Measurements from ENCODE around the gene TMEM186.
"Not testable (repeated sequence)": the region's sequence is repeated elsewhere in the genome, so short reads cannot be mapped to it uniquely, and the experiment has no call there.

TMEM186 gene

GRCh38 chr16:8812162-8812843 is 14.9 kb upstream of the TMEM186 start:
- no peak for DNase-seq (ENCODE audit: low read depth)

- no peak for DNase-seq (ENCODE audit: low read depth)
Measured at GRCh38 chr16:8808613-8809353, 11.3 kb upstream of the TMEM186 start.

DNA sequence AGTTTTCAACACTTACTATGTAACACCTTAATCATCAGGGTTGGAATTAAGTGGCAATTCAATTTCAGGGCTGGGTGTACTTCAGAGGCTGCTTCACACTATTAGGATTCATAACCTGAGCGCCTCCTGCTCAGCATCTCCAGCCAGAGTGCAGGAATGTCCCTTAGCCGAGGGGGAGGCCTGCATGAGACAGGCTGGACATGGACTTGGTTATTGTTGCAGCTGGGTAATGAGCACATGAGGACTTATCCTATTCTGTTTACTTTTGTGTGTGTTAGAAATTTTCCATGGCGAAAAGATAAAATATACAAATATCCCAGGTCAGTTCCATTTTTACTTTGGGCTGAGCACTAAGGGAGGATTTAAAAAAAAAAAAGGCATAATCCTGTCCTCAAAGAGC is 10.6 kb upstream of the TMEM186 start:
- no peak for DNase-seq (ENCODE audit: low read depth)

- DNase-seq (ENCODE audit: low read depth) = no peak
Measured at GRCh38 chr16:8807189-8807588, 9.8 kb upstream of the TMEM186 start.

GRCh38 chr16:8806272-8806983 is 9.0 kb upstream of the TMEM186 start:
- DNase-seq (ENCODE audit: low read depth) = no peak

DNA sequence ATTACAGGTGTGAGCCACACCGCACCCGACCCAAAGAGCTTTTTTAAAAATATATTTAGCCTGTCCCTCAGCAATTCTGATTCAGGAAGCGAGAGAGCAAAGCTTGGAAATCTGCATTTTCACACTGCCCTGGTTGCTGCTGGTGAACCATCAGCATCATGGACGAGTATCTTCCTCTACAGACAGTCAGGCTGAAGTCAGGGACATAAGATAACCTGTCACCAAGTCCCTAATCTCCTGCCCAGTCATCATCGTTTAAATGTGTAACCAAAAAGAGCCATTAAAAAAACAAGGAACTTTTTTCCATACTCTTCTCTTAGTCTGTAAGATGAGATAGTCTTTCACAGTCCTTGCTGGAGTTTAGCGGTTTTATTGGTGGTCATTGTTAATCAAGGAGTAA is 6.9 kb upstream of the TMEM186 start:
- no peak for DNase-seq (ENCODE audit: low read depth)

- not testable (repeated sequence) for DNase-seq (ENCODE audit: low read depth)
Measured at GRCh38 chr16:8803733-8804132, 6.3 kb upstream of the TMEM186 start.

GRCh38 chr16:8801701-8802100 is 4.3 kb upstream of the TMEM186 start:
- no peak for DNase-seq (ENCODE audit: low read depth)

DNA sequence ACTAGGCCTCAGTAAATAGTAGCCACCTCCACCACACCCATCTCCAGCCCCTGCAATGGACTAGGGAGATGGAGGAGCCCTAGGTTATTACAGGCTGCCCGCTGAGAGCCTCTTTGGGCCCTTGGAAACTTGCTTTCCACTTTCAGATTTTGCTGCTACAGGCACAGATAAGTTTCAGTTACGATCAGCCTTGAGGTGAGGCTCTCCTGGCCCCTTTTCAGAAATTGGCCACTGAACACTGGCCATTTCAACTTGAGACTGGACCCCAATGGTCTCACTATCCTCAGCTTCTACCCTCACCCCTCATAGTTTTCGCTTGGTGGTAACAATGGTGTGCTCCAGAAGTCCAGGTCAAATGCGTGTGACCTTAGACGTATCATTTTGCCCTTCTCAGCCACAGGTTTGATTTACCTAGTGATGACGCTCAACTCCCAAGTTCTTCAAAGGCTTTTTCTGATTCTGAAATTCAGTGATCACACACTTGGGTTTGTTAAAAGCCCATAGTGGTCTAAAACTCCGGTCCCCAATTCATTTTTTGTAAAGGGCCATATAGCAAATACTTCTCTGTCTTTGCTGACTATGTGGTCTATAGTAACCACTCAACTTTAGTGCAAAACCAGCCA is 1.2 kb upstream of the TMEM186 start:
- DNase-seq (ENCODE audit: low read depth) = no peak

GRCh38 chr16:8798174-8798527 is 712 bp upstream of the TMEM186 start:
- no peak for DNase-seq (ENCODE audit: low read depth)

DNA sequence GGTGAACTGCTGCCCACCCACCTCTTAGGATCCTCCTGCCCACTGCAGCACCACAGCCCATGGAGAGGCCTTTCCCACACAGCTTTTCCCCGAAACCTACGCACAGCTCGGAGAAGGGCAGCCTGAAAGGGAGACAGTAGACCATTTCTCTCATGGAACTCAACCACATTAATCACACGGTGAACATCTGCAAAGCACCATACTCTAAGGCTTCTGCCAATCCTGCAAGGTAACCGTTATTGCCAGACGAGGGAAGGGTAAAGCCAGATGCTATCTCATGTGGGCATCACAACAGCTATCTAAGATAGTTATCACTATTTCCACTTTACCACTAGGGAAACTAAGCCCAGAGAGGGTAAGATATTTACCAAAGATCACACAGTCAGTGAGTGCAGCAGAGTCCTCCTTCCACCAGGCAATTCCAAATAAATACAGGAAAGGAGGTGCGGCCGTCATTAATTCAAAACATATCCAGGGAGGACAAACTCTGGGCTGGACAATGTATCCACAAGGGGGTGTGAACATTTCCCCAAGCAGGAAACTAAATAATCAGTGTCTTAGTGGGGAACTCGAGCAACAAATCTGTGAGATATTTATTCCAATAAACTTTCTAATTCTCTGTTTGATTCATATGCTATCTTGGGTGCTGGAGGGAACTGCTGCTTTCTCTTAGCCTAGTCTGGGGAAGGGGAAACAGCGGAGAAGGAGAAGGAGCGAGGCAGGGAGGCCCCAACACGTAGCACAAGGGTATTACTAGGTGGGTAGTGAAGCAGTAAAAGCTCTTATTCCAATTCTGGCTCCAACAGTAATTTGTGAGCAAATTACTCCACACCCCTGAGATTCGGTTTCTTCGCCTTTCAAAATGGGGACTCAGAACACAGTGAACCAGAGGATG is 723 bp downstream of the TMEM186 start:
- DNase-seq (ENCODE audit: low read depth) = no peak

GRCh38 chr16:8795818-8796217 is 1.6 kb downstream of the TMEM186 start:
- no peak for DNase-seq (ENCODE audit: low read depth)

GRCh38 chr16:8795091-8795490 is 2.3 kb downstream of the TMEM186 start:
- DNase-seq (ENCODE audit: low read depth) = no peak

DNA sequence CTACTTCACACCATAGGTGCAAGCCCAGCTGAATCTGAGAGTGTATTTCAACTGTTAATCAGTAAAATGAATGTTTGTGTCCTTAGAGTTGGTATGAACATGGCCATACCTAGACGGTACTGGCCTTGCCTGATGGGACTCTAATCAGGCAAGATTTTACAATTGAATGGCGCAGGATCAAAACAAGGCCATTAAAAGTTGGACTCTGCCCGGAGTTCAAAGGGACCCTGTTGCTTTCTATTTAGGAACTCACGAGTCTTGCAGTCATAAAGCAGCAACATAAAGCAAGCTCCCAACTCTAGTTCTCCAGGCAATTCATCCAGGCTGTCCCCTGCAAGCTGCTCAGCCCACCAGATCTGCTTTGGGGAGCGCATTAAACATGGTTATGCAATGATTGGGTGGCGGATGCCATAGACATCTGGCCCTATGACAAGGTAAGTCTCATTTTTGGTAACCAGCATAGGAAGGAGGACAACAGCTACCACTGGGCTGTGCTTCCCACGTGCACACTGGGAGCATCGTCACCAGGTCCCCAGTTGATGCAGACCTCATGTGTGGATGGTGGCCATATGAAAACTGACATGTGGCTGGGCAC is 8.8 kb downstream of the TMEM186 start:
- no peak for DNase-seq (ENCODE audit: low read depth)

GRCh38 chr16:8786316-8786715 is 11.1 kb downstream of the TMEM186 start:
- not testable (repeated sequence) for DNase-seq (ENCODE audit: low read depth)

- no peak for DNase-seq (ENCODE audit: low read depth)
Measured at GRCh38 chr16:8785408-8785807, 12.0 kb downstream of the TMEM186 start.

- no peak for DNase-seq (ENCODE audit: low read depth)
Measured at GRCh38 chr16:8782673-8783072, 14.8 kb downstream of the TMEM186 start.

DNA sequence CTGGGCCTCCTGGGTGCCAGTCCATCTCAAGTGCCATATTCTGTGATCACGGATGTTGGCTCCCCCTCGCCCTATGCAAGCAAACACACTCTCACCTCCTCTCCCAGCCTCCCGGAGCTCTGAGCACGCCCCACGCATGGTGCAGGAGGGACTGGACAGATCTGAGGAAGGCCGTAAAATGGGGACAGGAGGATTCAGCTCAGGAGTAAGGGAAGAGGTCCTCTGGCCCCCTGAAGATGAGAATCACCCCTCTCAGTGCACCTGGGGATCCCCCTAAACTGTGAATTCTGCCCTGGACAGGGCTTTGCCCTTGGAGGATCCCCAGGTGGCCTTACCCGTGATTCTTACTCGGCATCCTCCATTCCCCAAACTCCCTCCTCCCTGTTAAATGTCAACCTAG is 15.6 kb downstream of the TMEM186 start:
- DNase-seq (ENCODE audit: low read depth) = no peak

- no peak for DNase-seq (ENCODE audit: low read depth)
Measured at GRCh38 chr16:8777217-8777616, 20.2 kb downstream of the TMEM186 start.

DNA sequence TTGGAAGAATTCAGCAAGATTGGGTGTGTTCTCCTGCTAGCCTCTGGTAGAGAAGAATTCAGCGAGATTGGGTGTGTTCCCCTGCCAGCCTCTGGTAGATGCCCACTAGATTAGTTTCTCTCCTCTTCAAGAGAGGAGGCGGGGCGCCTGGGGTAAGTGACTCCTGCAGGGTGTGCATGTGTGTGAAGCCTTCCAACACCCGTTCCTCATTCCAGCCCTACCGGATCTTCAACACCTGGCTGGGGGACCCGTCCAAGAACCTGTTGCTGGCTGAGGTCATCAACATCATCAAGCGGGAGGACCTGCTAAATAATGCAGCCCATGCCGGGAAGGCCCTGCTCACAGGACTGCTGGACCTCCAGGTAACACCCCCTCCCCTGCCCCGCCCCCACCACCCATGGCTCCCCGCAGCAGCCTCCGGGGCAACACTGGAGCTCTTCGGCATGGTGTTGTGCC is 21.3 kb downstream of the TMEM186 start:
- no peak for DNase-seq (ENCODE audit: low read depth)

DNA sequence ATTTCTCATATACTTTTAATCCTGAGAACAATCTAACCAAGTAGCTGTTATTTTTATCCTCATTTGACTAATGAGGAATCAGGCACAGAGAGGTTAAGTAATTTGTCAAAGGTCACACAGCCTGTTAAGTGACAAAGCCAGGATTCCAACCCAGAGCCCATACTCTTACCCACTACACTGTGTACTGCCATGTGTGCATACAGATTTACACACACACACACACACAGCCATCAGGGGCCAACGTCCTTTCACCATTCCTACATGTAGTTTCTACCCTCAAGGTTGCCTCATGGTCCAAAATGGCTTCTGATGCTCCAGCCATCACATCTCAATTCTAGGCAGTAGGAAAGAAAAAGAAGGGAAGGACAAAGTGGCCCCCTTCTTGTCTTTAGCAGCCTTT is 22.1 kb downstream of the TMEM186 start:
- DNase-seq (ENCODE audit: low read depth) = no peak

Measured in stimulated activated CD8-positive, alpha-beta memory T cell treated with anti-CD3 and anti-CD28 coated beads, Interleukin-15, amount 100 ng/mL, for 1 hour (primary cell).